Stimulated activated CD8-positive, alpha-beta memory T cell treated with anti-CD3 and anti-CD28 coated beads, Interleukin-12 subunit alpha, Interleukin-12 subunit beta, amount 100 ng/mL, for 4 hours (primary cell): Measurements from ENCODE around the gene THAP3.

Experiments used
- DNase-seq: peaks from one replicate; pipeline ENCODE4 v3.0.0-alpha.2; 2020; ENCODE audit warnings: low read depth

The THAP3 gene

DNA sequence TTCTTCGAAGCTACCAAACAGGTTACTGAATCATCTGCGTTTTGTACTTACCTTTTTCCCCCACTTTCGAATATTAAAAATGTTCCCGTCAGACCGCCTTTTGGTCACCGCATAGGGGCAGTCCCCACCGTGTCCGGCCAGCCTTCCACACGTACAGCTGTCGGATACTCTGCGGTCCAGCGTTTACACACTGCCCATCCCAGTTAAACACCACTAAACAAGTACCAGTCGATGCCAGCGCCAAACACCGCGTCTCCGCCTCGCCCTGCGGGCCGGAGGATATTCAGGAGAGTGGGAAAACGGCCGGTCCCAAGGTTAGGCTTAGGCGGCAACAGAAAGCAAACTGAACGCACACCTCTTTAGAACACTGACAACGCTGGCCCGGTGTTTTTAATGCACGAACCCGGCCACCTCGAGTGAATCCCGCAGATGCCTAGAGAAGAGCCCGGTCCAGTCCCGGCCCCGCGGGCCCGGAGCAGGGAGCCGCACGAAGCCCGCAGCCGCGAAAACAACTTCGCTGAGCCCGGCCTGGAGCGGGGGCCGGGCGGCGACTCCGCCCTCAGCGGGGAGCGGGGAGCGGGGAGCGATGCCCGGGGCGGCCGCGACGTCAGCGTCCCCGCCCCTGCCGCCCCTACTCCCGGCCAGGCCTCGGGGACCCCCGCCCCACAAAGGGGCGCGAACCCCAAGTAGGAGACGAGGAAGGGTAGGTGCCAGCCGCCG, 11.9 kb upstream of the THAP3 start:
- no peak for DNase-seq

DNA sequence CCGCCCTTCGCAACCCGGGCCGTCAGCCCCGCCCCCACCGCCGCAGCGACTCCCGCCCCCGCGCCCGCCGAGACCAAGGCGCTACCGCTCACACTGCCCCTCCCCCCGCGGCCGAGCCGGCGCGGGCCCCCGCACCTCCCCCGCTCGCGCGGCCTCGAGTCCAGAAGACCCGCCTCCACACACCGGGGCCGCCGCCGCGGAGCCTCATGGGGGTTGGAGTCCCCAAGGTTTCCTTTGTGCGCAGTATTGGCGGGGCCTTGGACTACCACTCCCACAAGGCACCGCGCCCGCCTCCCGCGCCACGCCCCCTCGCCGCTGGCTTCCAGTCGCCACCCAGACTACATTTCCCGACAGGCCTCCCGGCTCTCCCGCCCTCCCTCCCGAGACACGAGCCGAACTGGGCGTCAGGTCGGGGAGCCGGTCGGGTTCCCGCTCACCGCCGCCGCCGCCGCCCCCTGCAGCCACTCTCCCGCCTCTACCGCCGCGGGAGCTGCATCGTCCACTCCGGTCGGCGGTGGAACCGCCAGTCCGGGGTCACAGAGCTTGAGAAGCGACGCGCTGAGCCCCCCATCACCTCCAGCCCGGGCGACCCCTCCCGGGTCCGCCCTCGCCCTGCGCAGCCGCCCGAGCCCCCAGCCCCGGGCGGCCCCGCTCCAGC, 11.2 kb upstream of the THAP3 start, which contains the start of gene PHF13:
Gene PHF13 (plus strand): TSS at position 371 of the 658 bp plus-strand sequence. CDS start 336 bp downstream, outside the sequence.
- DNase-seq = peak; percentile 100

DNA sequence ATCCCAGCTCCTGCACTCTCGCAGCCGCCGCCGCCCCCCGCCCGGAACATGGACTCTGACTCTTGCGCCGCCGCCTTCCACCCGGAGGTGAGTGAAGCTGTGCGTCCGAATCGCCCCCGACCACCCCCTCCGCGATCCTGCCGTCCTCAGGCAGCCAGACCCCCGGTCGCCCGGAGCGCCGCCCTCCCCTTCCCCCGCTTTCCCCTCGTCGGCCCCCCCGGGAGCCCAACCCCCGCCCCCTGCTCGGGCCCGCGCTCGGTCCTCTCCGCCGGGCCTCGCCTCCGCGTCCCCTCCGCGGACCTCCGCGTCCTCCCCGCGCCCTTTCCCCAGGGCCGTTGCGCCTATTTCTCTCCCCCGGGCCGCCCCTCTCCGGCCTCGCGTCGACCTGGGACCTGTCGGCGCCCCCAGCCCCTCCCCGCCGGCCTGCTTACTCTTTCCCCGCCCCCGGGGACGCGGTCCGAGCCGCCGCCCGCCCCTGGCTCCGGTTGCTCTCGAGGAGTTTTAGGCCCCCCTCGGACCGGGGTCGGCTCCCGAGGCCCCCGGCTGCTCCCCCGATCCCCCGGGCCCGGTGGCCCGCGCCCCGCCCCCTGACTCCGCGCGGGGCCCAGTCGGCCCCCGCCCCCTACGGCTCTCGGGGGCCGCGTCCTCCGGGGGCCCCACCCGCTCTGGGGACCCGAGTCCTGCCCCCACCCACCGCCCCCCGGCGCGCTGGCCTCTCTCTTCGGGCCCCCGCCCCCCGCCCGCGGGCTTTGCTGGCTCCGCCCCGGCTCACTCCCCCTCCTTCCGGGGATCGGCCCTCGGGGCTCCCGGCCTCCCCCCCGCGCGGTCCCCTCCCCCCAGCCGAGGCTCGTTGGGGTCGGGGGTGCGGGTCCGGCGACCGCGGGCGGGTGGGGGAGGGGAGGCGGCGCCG, 10.4 kb upstream of the THAP3 start:
- peak; percentile 61 for DNase-seq

DNA sequence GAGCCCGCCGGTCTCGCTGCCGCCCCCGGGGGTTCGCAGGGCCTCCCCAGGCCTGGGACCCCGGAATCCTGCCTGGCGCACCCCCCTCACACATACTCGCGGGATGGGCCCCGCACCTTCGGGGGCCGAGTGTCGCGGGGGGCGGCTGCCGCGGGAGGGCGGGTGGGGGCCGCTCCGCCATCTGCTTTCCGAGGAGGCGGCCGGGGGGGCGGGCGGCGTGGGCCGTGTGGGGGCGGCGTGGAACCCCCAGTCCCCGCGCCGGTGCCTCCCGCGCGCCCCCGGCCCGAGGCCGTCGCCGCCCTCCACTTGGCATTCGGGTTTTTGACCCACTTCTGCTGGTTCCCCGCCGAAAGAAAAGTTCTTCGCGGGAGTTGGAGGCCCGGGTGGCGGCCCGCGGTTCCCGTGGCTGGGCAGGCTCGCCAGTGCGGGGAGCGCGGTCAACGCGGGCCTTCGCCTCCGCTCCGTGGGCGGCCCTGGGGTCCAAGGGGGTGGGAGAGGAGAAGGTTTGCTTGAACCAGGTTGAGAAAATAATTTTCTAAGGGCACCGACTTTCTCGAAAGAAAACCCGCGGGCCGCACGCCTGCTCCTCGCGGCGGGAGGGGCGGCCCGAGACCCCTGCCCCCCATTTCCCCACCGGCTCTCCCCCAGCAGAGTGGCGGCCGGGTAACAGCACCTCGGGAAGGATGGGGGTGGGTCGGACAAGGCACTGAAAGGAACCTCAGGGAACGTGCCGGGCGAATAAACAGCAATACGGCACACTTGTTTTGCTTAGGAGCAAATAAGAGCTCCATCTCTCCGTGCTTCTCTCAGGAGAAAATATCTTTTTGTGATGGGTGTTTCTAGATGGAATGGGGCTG, 9.5 kb upstream of the THAP3 start:
- no peak for DNase-seq

DNA sequence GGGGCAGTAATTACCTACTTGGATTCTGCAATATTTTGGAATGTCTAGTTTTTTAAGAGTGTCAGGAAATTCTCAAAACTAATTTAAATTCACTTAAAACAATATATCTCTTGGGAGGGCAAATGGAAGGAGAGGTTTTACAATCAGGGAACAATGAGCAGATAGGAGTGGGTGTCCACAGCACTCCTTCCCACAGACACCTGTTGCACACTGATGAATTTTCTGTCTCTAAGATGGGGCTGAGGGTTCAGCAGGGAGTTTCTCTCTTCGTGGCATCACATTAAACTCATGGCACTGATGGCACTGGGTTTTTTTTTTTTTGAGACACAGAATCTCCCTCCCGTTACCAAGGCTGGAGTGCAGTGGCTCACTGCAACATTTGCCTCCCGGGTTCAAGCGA, 5.6 kb upstream of the THAP3 start:
- DNase-seq = no peak

DNA sequence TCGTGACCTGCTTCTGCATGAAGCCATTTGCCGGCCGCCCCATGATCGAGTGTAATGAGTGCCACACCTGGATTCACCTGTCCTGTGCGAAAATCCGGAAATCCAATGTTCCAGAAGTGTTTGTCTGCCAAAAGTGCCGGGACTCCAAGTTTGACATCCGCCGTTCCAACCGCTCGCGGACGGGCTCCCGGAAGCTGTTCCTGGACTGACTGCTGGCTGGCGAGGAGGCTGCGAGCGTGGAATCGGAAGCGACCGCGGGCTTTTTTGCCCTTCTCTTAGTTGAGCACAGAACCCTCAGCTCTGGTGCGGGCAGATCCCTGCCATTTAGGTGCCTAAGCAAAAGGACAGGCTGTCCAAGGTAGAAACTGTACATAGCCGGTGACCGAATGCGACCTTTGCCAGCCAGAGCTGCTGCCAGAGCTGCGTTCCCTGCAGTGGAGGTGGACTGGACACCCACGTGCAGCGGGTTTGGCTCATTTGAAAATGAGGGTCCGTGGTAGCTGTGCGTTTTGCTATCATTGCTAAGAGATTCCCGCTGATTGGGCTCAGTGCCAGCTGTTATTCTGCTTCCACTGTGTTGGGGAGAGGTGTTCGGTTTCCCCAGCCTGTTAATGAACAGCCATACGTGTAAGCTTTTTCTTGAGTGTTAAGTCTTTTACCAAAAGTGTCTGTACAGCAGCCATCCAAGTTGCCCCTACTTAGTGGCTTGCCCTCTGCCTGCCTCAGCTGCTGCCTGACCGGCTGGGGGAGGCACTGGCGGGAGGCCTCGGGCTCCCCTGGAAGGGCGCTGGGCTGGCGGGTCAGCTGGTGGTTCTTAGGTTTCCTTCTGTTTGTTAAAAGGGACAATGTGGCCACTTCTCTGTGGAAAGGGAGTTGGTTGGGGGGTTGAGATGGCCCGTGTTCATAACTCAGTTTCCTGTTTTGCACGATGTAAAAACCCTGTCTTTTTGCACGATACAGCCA, 3.0 kb upstream of the THAP3 start:
- DNase-seq = no peak

DNA sequence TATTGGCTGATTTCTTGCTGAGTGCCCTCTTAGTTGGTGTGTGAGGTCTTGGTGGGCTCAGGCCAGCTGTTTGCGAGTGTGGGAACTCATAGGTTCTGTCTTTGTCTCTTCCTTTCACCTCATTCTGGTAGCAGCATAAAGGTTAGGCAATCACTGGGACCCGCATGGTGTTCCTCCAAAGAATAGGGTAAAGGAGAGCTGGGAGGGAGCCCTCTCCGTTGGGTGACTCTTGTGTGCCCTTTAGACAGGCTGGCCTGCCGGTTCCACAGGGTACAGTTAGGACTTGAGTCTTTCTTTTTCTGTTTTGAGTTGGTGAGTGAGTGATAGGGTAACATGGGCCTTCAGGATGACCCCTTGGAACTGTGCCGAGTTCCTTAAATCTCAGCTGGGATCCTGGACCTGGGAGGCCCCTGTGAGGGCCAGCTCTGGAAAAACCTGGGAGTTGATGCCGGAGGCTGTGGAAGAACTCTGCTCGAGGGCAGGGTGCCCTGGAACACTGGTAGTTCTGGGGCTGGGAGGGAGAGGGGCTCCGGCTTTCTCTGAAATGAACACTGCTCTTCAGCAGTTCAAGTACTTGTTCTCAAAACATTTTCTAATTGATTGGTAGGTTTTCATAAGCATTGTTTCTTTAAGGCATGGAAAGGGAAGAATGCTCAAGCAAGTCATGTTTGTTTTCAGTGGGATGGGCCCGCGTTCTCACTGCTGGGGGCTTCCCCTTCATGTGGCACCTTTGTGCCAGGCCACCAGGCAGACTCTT, 2.1 kb upstream of the THAP3 start:
- no peak for DNase-seq

DNA sequence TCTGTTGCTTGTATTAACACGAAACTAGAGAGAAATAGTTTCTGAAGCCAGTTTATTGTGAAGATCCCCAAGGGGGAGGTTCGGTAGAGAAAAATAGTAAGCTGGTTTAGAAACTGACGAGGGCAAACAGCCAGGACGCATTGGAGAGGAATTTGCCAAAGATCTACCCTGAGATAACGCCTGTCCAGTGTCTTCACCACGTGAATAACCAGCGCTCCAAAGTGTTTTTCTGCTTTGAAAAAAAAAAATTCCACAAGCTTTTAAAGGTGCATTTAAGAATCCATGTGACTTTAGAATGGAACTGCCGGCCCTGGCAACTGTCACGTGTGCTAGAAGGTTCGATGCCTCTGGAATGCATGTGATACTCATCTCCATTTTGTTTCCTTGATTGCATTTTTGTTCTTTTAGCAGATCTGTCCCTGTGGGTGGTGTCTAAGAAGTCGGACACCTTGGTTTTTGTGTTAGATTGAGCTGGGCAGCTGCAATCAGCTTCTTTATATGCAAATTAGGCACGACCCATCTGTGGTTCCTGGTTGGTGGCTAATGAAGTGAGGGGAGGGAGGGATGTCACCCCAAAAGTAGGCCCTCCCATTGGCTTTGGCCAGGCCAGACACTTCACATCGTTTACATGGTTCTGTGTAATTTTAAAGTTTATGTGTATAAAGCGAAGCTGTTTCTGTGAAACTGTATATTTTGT, 1.3 kb upstream of the THAP3 start:
- no peak for DNase-seq

DNA sequence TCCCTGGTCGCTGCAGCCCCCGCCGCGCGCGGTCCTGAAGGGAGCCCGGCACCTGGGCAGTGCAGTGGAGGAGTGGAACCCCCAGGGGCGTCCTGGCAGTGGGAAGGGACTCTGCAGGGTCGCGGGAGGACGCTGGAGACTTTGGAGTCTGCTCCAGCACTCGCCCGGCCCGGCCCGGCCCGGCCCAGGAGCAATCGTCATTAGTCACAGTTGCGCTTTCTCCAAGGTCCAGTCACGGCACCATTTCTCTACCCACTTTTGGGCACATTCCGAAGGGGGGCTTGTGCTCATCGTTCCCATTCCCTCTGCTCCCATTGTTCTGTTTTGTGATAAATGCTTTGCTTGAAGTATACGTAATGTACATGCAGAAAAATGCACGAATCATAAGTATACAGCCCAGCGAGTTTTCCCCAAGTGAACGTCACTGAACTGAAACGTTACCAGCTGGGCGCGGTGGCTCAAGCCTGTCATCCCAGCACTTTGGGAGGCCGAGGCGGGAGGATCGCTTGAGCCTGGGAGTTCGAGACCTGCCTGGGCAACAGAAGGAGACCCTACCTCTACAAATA, 999 bp downstream of the THAP3 start:
- no peak for DNase-seq

DNA sequence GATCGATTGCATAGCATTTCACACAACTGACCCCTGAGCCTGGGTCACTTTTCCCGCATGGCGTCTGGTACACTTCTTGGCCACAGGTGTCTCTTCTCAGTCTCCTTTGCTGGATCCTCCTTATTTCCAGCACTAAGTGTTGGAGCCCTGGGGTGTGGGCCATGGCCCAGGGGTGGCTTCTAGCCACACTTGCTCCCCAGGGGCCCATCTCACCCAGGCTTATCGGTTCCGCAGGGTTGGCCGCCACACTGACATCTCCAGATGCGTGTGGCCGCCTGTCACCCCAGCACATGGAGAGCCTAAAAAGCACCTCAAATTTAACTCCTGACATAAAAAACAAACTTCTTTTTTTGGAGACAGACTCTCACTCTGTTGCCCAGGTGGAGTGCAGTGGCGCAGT, 2.4 kb downstream of the THAP3 start:
- DNase-seq = no peak

DNA sequence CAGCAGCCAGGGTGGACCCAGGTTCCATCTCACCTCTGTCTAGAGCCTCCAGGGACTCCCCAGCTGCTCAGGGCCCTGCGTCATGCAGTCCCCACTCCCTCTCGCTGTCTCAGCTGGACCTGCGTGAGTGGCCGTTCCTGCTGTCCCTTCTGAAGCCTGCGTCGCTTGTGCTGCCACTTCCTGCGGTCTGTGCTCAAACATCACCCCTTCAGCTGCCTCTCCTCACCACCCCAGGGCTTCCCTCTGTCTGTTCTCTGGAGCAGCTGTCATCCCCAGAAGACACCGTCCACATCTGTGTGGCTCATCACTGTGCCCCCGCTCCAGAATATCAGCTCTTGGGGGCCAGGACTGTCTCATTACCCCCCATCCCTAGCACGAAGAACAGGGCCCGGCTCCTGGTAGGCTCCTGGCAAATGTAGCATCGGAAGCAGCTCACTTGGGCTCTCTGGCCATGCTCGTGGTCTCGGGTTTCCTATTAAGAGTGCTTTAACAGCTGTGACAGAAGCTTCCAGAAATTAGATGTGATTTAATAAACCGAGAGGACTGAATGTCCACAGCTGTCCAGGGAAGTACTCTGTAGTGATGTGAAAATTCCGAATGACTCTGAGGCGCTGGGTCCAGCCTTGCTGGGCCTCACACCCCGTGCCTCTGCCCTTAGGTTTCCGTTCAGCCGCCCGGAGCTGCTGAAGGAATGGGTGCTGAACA, 3.3 kb downstream of the THAP3 start:
- DNase-seq = no peak

DNA sequence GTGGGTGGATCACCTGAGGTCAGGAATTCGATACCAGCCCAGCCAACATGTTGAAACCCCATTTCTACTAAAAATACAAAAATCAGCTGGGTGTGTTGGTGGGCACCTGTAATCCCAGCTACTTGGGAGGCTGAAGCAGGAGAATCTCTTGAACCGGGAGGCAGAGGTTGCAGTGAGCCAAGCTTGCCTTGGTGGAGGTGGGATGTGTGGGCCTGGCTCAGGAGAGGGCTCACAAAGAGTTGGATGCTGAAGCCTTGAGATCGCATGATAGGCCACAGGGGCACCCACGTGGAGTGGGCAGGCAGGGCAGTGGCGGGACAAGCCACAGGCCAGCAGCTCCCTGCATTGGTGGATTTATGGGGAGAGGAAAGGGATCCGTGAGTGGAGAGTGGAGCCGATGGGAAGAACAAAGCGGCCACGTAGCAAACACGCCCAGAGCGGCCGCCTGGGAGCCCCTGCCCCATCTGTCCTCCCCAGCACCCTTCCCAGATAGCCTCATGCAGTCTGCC, 4.4 kb downstream of the THAP3 start:
- DNase-seq = no peak

DNA sequence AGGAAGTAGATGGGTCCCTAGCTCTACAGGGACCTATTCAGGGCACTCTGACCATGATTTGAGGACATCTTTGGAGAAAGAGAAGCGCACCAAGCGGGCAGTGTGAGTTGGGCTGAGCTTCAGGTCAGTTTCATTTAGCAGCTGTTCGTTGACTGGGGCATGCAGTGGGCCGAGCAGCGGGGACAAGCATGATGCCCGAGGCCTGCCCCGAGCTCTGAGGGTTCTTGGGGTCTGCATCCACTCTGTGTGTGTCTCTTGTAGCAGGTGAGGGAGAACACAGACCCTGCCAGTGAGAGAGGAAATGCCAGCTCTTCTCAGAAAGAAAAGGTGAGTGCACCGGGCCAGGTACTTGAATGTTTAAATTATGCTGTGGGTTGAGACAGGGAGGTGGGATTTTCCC, 5.4 kb downstream of the THAP3 start:
- no peak for DNase-seq

DNA sequence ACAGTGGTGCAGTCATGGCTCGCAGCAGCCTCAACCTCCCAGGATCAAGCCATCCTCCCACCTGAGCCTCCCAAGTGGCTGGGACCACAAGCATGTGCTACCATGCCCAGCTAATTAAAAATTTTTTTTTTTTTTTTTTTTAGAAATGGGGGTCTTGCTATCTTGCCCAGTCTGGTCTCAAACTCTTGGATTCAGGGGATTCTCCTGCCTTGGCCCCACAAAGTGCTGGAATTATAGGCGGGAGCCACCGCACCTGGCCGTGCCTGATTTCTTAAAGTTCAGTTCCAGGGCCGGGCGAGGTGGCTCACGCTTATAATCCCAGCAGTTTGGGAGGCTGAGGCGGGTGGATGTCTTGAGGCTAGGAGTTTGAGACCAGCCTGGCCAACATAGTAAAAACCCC, 6.4 kb downstream of the THAP3 start:
- DNase-seq = no peak

DNA sequence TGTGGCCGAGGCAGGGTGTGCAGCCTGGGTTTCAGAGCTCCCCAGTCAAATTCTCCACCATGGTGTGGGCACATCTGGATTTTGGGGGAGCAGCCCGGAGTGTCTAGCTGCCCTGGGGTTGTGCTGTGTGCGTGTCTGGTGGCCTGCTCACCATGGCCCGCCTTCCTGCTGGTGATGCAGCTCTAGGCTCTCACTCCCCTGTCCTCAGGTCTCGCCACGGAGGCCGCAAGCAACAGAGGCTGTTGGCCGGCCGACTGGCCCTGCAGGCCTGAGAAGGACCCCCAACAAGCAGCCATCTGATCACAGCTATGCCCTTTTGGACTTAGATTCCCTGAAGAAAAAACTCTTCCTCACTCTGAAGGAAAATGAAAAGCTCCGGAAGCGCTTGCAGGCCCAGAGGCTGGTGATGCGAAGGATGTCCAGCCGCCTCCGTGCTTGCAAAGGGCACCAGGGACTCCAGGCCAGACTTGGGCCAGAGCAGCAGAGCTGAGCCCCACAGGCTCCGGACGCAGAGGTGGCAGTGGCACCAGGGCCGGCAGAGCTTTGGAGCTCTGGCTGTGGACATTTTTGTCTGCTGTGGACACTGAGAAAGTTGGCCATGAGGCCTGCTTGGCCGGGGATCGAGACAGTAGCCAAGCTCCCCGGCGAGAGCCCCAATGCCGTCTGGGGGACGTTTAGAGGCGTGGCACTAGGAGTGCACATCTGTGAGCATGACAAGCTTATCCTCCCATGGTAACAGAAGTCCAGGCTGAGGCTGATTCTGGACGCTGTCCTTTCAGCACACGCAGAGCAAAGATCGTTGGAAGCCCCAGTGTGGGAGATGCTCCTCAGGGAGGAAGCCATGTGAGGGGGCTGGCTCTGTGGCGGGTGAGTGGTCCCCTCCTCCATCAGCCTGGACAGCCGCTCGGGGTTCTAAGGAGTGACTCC, 8.2 kb downstream of the THAP3 start:
- DNase-seq = no peak

DNA sequence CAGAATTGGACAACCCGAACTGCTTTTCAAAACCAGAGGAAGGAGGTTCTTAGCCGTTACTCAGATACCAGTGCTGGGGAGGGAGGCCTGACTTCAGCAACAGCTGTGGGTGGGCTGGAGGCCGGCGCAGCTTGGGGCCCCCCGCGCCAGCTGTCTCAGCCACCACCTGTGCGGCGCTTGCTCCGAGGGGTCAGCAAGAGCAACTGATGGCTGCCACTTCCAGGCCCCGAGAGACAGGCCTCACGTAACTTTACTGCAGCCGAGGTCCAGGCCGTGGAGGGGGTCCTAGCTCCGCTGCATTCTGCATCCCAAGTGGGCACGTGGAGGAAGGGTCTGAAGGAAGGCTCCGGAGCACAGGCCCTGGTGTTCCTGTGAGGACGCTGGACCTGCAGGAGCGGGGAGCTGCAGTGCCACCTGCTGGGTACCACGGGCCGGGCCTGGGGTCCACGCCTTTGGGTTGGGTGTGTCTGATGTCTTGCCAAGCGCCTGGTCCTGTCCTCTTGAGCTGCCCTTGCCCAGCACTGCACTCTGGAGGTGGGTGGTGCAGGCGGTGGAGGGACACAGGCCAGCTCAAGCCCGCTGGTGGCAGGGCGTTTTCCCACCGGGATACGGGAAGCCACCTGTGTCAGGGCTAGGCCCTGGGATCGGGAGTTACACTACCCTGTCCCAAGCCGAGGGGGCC, 9.8 kb downstream of the THAP3 start:
- peak; percentile 14 for DNase-seq
